Measurements from ENCODE around the gene PRKCA. TPM values are rescaled to one million over a fixed set of nuclear protein-coding genes. Genes with fewer than 3 reads are reported as not detected.

PRKCA gene
- total and polyA plus RNA-seq, 3 experiments from 2014 or later: 1.8 to 74.1 (median 73.9) TPM

DNA sequence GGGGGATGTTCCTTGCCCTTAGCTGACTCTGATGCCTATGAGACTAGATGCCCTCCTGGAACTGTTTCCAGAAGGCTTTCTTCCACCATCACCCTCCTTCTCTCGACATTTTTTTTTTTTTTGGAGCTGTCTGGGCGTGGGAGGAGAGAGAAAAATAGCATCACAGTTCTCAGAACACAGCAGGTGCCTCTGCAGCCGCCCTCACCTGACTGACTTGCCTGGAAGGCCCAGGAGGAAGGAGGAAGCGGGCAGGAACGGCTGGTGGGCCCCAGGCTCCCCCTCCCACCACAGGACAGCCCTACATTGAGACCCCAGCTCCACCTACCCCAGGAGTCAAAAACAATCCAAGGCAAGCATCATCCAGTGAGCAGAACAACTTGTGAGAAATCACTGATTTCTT lies 512.2 kb downstream of the PRKCA start:
- H3K27ac ChIP-seq (ENCODE audit: low read depth, low read length): no peak overlapping the region
- no peaks in the 10 kb centered on the region for H3K27me3 ChIP-seq (ENCODE audit: insufficient read depth, low read length, poor library complexity, severe bottlenecking)
- no peak for DNase-seq
- no peaks in the 10 kb centered on the region for H3K4me1 ChIP-seq (ENCODE audit: insufficient read depth, low read length)
- Mint-ChIP-seq H3K4me1 (no peaks in the 10 kb centered on the region), H3K27ac (no peak overlapping the region), H3K4me3 (no peak overlapping the region), H3K36me3 (peaks cover 0 to 17% (median 3%) of the 10 kb centered on the region in 3 donors), H3K9me3 (peaks cover 0 to 12% (median 11%) of the 10 kb centered on the region in 5 donors), H3K27me3 (peaks cover 12 to 20% of the 10 kb centered on the region in 2 donors)
- CTCF ChIA-PET: no interaction called here
- H3K4me3 ChIP-seq (ENCODE audit: low read length): no peak overlapping the region
- H3K36me3 ChIP-seq (ENCODE audit: insufficient read depth, low read length): no peaks in the 10 kb centered on the region
- no peaks in the 10 kb centered on the region for H3K9me3 ChIP-seq (ENCODE audit: low read length)
- POLR2A ChIA-PET: no interaction called here

DNA sequence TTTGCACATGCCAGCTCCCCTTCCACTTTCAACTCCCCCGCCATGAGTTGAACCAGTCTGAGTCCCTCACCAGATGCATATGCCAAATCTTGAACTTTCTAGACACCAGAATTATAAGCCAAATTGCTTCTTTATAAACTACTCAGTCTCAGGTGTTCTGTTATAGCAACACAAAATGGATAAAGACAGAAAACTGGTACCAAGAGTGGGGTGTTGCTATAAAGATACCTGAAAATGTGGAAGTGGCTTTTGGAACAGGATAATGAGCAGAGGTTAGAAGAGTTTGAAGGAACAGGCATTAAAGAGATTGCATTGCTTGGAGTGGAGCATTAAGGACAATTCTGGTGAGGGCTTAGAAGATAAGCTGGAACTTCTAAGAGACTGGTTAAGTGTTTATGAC lies 515.3 kb downstream of the PRKCA start:
- no peak overlapping the region for H3K27ac ChIP-seq (ENCODE audit: low read depth, low read length)
- no peaks in the 10 kb centered on the region for H3K4me1 ChIP-seq (ENCODE audit: insufficient read depth, low read length)
- H3K36me3 Mint-ChIP-seq: peaks cover 0 to 23% (median 2%) of the 10 kb centered on the region in 3 donors
- DNase-seq: no peak
- H3K27me3 ChIP-seq (ENCODE audit: insufficient read depth, low read length, poor library complexity, severe bottlenecking): no peaks in the 10 kb centered on the region
- ChIA-PET CTCF (no interaction called here), POLR2A (no interaction called here)
- H3K27me3 Mint-ChIP-seq: peaks cover 14 to 28% of the 10 kb centered on the region in 2 donors
- H3K4me3 ChIP-seq (ENCODE audit: low read length): no peak overlapping the region
- H3K27ac Mint-ChIP-seq: peak overlapping the region in 1 of 8 donors; percentile 75
- H3K4me1 Mint-ChIP-seq: no peaks in the 10 kb centered on the region
- peaks cover 0 to 12% (median 11%) of the 10 kb centered on the region in 5 donors for H3K9me3 Mint-ChIP-seq
- H3K36me3 ChIP-seq (ENCODE audit: insufficient read depth, low read length): no peaks in the 10 kb centered on the region
- no peaks in the 10 kb centered on the region for H3K9me3 ChIP-seq (ENCODE audit: low read length)
- H3K4me3 Mint-ChIP-seq: no peak overlapping the region

DNA sequence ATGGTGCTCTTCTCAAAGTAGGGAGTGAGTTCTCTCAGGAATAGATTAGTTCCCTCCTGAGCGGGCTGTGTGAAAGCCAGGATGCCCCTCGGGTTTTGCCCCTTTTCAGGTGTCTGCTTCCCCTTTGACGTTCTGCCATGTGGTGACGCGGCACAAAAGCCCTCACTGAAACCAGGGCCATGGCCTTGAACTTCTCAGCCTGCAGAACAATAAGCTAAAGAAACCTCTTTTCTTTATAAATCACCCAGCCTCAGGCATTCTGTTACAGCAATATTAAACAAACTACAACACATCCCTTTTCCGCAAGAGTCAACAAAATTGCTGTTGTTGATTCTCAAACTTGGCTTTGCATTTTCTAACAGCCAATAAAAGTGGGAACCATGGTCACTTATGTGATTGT lies 517.1 kb downstream of the PRKCA start:
- ChIA-PET POLR2A (no interaction called here), CTCF (no interaction called here)
- H3K9me3 Mint-ChIP-seq: peaks cover 0 to 12% (median 11%) of the 10 kb centered on the region in 5 donors
- Histone ChIP-seq H3K36me3 (ENCODE audit: insufficient read depth, low read length) (no peaks in the 10 kb centered on the region), H3K27ac (ENCODE audit: low read depth, low read length) (no peak overlapping the region), H3K4me3 (ENCODE audit: low read length) (no peak overlapping the region), H3K9me3 (ENCODE audit: low read length) (no peaks in the 10 kb centered on the region), H3K4me1 (ENCODE audit: insufficient read depth, low read length) (no peaks in the 10 kb centered on the region), H3K27me3 (ENCODE audit: insufficient read depth, low read length, poor library complexity, severe bottlenecking) (no peaks in the 10 kb centered on the region)
- peaks cover 0 to 23% (median 2%) of the 10 kb centered on the region in 3 donors for H3K36me3 Mint-ChIP-seq
- no peaks in the 10 kb centered on the region for H3K4me1 Mint-ChIP-seq
- no peak for DNase-seq
- peaks cover 14 to 32% of the 10 kb centered on the region in 2 donors for H3K27me3 Mint-ChIP-seq
- no peak overlapping the region for H3K4me3 Mint-ChIP-seq
- no peak overlapping the region for H3K27ac Mint-ChIP-seq

DNA sequence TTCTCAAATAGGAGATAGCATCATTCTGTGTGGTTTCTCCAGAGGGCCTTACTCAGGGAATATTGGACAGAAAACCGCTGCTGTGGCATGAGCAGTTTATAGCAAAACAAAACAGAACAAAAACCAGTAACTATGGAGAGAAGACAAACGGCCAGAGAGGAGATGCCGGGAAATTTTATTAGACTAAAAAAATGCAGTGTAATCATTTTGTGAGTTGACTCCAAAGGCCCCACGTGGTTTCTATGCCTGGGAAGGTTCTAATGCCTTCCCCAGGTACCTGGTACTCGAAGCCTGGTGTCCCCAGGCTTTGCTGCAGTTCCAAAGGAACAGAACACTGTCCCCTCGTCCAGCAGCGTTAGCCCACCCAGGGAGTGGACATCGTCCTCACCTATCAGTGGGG lies 519.6 kb downstream of the PRKCA start:
- H3K27me3 Mint-ChIP-seq: peaks cover 10 to 32% of the 10 kb centered on the region in 2 donors

DNA sequence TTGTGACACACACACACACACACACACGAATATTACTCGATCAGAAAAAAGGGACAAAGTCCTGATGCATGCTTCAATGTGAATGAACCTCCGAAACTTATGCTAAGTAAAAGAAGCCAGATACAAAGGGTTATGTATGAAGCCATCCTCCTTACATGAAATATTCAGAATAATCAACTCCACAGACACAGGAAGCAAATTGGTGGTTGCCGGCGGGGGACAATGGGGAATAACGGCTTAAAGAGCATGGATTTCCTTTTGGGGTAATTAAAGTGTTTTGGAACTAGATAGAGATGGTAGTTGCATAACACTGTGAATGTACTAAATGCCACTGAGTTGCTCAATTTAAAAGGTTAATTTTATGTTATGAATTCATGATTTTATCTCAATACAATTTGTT lies 524.4 kb downstream of the PRKCA start:
- Mint-ChIP-seq H3K4me3 (no peak overlapping the region), H3K27me3 (peaks cover 35 to 52% of the 10 kb centered on the region in 2 donors), H3K27ac (no peak overlapping the region), H3K36me3 (peaks cover 0 to 2% (median 0%) of the 10 kb centered on the region in 3 donors), H3K4me1 (peaks cover 0 to 7% (median 0%) of the 10 kb centered on the region in 3 donors), H3K9me3 (peaks cover 0 to 7% (median 0%) of the 10 kb centered on the region in 5 donors)
- POLR2A ChIA-PET: no interaction called here
- Histone ChIP-seq H3K9me3 (ENCODE audit: low read length) (no peaks in the 10 kb centered on the region), H3K27ac (ENCODE audit: low read depth, low read length) (no peak overlapping the region), H3K27me3 (ENCODE audit: insufficient read depth, low read length, poor library complexity, severe bottlenecking) (peaks cover 6% of the 10 kb centered on the region), H3K36me3 (ENCODE audit: insufficient read depth, low read length) (no peaks in the 10 kb centered on the region), H3K4me1 (ENCODE audit: insufficient read depth, low read length) (no peaks in the 10 kb centered on the region), H3K4me3 (ENCODE audit: low read length) (no peak overlapping the region)
- CTCF ChIA-PET: no interaction called here
- DNase-seq: no peak

More for the DNA sequence above, 519.6 kb downstream of the PRKCA start:
- DNase-seq: no peak
- Mint-ChIP-seq H3K4me1 (no peaks in the 10 kb centered on the region), H3K27ac (no peak overlapping the region), H3K36me3 (peaks cover 0 to 23% (median 2%) of the 10 kb centered on the region in 3 donors), H3K4me3 (no peak overlapping the region), H3K9me3 (peaks cover 0 to 12% (median 10%) of the 10 kb centered on the region in 5 donors)
- CTCF ChIA-PET: no interaction called here
- H3K27me3 ChIP-seq (ENCODE audit: insufficient read depth, low read length, poor library complexity, severe bottlenecking): no peaks in the 10 kb centered on the region
- POLR2A ChIA-PET: no interaction called here
- H3K4me1 ChIP-seq (ENCODE audit: insufficient read depth, low read length): no peaks in the 10 kb centered on the region
- no peaks in the 10 kb centered on the region for H3K9me3 ChIP-seq (ENCODE audit: low read length)
- H3K4me3 ChIP-seq (ENCODE audit: low read length): no peak overlapping the region
- H3K27ac ChIP-seq (ENCODE audit: low read depth, low read length): no peak overlapping the region
- H3K36me3 ChIP-seq (ENCODE audit: insufficient read depth, low read length): no peaks in the 10 kb centered on the region

DNA sequence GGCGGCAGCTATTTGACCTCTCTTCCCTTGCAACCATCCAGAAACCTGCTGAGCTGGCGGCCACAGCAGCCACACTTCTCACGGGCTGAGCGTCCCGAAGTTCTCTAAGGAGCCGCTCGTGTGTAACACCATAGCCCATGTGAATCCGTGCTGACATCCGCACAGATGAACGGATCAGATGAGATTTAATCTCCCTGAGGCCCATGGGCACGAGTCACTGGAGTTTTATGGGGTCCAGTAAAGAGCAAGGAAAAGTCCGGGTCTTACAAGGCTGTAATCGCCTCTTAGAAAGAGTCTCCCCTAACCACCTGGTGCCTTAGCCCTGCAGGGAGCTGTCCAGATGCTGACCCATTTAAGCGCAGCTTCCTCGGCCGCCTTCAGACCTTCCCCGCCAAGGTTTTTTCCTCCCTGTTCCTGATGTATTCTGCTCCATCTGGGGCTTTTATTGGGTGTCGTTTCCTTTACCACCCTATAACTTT lies 527.0 kb downstream of the PRKCA start:
- H3K4me1 Mint-ChIP-seq: peaks cover 0 to 7% (median 2%) of the 10 kb centered on the region in 3 donors
- Histone ChIP-seq H3K27me3 (ENCODE audit: insufficient read depth, low read length, poor library complexity, severe bottlenecking) (peaks cover 10% of the 10 kb centered on the region), H3K4me3 (ENCODE audit: low read length) (no peak overlapping the region), H3K27ac (ENCODE audit: low read depth, low read length) (no peak overlapping the region), H3K36me3 (ENCODE audit: insufficient read depth, low read length) (no peaks in the 10 kb centered on the region), H3K4me1 (ENCODE audit: insufficient read depth, low read length) (no peaks in the 10 kb centered on the region), H3K9me3 (ENCODE audit: low read length) (no peaks in the 10 kb centered on the region)
- H3K27ac Mint-ChIP-seq: no peak overlapping the region
- H3K9me3 Mint-ChIP-seq: peaks cover 0 to 7% (median 0%) of the 10 kb centered on the region in 5 donors
- CTCF ChIA-PET: no interaction called here
- POLR2A ChIA-PET: no interaction called here
- no peak for DNase-seq
- peaks cover 48 to 67% of the 10 kb centered on the region in 2 donors for H3K27me3 Mint-ChIP-seq
- no peak overlapping the region for H3K4me3 Mint-ChIP-seq
- H3K36me3 Mint-ChIP-seq: peaks cover 0 to 2% (median 0%) of the 10 kb centered on the region in 3 donors

DNA sequence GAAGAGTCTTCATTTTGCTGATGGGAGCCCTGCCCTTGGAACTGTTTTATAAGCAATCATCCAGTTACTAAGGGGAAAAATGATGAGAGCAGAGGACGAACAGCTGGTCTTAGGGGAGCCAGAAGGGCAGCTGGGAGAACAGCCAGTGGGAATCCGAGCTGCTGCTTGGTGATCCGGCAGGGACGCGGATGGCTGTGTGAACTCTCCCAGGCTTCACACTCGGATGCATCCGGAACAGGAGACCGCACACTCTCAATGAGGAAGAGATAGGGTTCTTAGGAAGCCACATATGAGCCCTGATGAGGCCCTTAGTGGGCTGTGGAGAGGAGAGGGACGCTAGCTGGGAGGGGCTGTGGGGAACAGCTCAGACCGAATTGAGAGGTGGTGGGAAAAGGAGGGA lies 527.5 kb downstream of the PRKCA start:
- POLR2A ChIA-PET: no interaction called here
- peaks cover 11% of the 10 kb centered on the region for H3K27me3 ChIP-seq (ENCODE audit: insufficient read depth, low read length, poor library complexity, severe bottlenecking)
- H3K4me1 Mint-ChIP-seq: peaks cover 0 to 7% (median 2%) of the 10 kb centered on the region in 3 donors
- H3K27me3 Mint-ChIP-seq: peaks cover 49 to 65% of the 10 kb centered on the region in 2 donors
- no peak overlapping the region for H3K27ac Mint-ChIP-seq
- no peak overlapping the region for H3K27ac ChIP-seq (ENCODE audit: low read depth, low read length)
- no peak overlapping the region for H3K4me3 Mint-ChIP-seq
- H3K4me3 ChIP-seq (ENCODE audit: low read length): no peak overlapping the region
- no peak for DNase-seq
- no peaks in the 10 kb centered on the region for H3K9me3 ChIP-seq (ENCODE audit: low read length)
- H3K4me1 ChIP-seq (ENCODE audit: insufficient read depth, low read length): no peaks in the 10 kb centered on the region
- no peaks in the 10 kb centered on the region for H3K36me3 ChIP-seq (ENCODE audit: insufficient read depth, low read length)
- H3K36me3 Mint-ChIP-seq: peaks cover 0 to 2% (median 0%) of the 10 kb centered on the region in 3 donors
- H3K9me3 Mint-ChIP-seq: peaks cover 0 to 7% (median 0%) of the 10 kb centered on the region in 5 donors
- CTCF ChIA-PET: no interaction called here

DNA sequence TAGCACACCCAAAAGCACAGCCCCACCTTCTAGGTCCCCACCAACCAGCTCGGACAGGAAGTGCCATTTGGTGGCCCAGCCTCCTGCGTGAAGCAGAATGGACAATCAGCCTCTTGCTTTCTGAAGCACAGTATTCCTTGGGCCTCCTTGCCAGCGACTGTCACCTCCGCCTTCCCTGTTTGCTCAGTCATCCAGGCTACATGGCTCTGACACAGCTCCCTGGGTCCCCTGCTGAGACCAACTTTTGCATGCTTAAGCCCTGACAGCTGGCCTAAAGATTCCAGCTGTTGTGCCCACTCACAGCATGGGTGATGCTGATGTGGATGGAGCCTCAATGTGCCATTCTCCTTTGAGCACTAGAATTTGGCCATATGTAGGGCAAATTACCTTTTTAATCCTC lies 528.0 kb downstream of the PRKCA start:
- Mint-ChIP-seq H3K27ac (no peak overlapping the region), H3K9me3 (peaks cover 0 to 7% (median 0%) of the 10 kb centered on the region in 5 donors), H3K27me3 (peaks cover 51 to 67% of the 10 kb centered on the region in 2 donors), H3K4me3 (no peak overlapping the region), H3K4me1 (peaks cover 0 to 7% (median 2%) of the 10 kb centered on the region in 3 donors), H3K36me3 (peaks cover 0 to 2% (median 0%) of the 10 kb centered on the region in 3 donors)
- DNase-seq: no peak
- Histone ChIP-seq H3K4me3 (ENCODE audit: low read length) (no peak overlapping the region), H3K36me3 (ENCODE audit: insufficient read depth, low read length) (no peaks in the 10 kb centered on the region), H3K27ac (ENCODE audit: low read depth, low read length) (no peak overlapping the region), H3K4me1 (ENCODE audit: insufficient read depth, low read length) (no peaks in the 10 kb centered on the region), H3K27me3 (ENCODE audit: insufficient read depth, low read length, poor library complexity, severe bottlenecking) (peaks cover 11% of the 10 kb centered on the region), H3K9me3 (ENCODE audit: low read length) (no peaks in the 10 kb centered on the region)
- ChIA-PET POLR2A (no interaction called here), CTCF (no interaction called here)

All from CD8-positive, alpha-beta memory T cell (primary cell).